ENCODE results near the gene PRSS8.
A peak's percentile ranks its signal among the peaks of the same experiment; 100 is the strongest.

Gene PRSS8

DNA sequence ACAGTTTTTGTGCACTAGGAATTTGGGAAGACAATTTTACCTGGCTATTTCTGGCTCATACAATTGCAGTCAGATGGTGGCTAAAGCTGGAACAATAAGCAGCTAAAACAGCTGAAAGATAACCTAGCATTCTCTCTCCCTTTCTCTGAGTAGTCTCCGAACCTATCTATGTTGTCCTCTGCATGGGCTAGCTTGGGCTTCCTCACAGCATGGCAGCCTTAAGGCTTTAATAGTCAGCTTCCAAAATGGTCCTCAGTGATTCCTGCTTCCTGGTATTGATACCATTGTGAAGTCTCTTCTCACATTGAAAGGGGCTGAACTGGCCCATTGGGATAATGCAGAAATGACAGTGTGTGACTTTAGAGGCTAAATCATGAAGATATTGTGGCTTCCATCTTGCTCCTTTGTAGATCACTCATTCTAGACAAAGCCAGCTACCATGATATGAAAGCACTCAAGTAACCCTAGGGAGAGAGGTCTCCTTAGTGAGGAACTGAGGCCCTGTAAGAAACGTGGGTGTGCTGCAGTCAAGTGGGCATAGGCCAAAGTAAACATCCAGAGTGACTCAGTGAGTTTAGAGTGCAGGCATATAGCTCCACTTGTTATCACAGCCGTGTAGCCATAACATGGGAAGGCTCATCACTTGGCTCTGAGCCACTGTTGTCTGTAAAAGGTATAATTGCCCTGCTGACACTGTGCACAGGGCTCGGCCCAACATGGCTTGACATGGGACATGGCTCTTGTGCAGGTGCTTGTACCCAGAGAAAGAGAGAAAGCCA lies 35.5 kb downstream of the PRSS8 start:
- no peak for DNase-seq

DNA sequence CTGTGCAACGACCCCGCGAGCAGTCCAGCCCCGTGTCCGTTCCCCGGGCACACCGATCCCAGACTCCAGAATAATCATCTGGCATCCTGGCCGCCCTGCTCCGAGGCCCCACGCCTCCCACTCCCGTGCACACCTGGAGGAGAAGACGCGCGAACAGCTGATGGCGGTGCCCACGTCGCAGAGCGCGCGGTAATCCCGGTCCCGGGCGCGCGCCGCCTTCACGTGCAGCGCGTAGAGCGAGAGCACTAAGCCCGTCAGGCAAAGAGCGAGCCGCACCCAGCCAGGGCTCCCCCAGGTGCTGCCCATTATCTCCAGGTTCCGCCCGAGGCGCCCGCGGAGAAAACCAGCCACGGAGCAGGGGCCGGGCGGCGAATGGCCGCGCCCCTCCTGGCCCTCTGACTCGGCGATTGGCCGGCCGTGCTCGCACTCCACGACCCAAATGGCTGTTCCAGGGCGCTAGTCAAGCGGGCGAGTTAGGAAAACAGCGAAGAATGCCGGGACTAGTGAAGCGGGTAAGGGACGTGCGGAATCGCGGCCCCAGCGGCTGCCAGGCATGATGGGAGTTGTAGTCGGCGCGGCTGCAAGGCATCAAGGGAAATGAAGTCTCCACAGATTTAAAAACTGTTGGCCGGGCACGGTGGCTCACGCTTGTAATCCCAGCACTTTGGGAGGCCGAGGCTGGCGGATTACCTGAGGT lies 41.0 kb downstream of the PRSS8 start, which contains the start of gene VKORC1:
Gene VKORC1, minus strand, starts transcription at position 374 of the 697 bp plus-strand sequence. Its CDS starts 68 bp downstream, at position 306.
- DNase-seq, result peak; percentile 98

DNA sequence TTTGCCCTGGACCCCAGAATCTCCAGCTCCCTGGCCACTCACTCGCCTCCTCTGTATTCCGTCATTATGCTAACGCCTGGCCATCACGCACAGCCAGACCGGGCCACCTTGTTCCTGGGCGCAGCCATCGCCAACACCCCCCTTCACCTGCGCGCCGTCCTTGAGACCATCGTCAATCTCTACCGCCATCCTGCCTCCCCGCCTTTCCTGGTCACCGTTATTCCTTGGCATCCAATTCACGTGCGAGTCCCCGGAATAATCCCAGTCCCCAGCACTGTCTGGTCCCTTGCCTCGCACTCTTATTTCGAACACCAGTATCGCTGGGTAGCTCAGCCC lies 41.5 kb downstream of the PRSS8 start:
- DNase-seq, result no peak

DNA sequence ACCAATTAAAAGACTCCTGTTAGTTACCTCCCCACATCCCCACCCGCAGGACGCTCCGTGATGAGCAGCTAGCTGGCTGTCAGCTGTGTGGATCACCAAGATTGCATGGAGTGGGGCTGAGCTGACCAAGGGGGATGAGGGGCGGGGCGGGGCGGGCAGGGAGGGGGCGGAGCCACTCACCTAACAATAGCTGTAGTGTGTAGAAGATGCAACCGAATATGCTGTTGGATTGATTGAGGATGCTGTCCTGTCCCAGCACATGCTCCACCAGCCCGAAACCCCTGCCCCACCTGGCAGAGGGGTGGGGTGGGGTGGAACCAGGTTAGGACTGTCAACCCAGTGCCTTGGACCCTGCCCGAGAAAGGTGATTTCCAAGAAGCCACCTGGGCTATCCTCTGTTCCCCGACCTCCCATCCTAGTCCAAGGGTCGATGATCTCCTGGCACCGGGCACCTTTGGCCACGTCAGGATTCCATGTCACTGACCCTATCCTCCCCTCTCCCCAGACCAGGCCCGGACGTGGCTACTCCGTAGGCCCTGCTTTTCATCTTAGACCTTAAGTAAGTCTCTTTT lies 42.3 kb downstream of the PRSS8 start:
- DNase-seq, result no peak

DNA sequence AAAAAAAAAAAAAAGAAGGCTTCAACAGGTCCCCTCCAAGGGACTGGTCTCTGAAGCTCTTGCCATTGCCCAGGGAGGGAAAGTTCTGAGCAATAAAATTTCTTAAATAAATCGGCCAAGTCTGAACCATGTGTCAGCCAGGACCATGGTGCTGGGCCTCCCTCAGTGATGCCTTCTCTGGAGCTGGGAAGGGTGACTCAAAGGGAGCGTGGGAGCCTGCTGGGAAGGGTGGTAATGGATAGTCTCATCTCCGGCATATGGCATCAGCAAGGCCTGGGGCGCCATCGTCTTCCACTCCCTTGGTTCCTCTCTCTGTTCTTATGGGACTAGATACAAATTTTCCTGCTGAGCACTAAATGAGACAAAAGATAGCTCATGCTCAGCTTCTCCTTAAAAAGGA lies 43.2 kb downstream of the PRSS8 start:
- DNase-seq, result no peak

DNA sequence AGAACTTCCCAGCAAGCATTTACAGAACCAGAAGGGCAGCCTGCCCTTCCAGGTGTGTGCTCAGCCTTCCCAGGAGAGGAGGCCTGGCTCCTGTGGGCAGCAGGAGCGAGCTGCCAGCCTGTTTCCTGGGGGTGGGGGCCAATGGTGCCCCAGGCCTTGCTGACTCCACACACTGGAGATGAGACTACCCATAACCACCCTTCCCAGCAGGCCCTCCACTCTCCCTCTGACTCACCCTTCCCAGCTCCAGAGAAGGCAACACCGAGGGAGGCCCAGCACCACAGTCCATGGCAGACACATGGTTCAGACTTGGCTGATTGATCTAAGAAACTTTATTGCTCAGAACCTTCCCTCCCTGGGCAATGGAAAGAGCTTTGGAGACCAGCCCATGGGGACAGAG lies 45.0 kb downstream of the PRSS8 start:
- DNase-seq, result no peak

DNA sequence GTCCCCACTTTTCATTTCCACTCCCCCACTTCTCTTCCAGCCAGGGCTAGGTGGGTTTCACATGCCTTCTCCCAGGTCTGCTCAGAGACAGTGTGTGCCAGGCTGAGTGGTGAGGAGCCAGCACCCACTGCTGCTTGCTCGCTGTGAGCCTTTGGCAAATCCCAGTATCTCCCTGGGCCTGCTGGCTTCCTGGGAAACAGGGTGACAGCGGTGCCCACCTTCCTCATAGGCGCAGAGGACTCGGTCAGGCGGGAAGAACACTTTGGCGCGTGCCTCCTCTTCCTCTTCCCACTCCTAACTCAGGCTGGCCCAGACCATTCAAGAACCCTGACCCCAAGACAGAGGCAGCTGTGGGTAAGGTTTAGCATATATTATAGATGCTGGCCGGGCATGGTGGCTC lies 46.3 kb downstream of the PRSS8 start:
- no peak for DNase-seq

DNA sequence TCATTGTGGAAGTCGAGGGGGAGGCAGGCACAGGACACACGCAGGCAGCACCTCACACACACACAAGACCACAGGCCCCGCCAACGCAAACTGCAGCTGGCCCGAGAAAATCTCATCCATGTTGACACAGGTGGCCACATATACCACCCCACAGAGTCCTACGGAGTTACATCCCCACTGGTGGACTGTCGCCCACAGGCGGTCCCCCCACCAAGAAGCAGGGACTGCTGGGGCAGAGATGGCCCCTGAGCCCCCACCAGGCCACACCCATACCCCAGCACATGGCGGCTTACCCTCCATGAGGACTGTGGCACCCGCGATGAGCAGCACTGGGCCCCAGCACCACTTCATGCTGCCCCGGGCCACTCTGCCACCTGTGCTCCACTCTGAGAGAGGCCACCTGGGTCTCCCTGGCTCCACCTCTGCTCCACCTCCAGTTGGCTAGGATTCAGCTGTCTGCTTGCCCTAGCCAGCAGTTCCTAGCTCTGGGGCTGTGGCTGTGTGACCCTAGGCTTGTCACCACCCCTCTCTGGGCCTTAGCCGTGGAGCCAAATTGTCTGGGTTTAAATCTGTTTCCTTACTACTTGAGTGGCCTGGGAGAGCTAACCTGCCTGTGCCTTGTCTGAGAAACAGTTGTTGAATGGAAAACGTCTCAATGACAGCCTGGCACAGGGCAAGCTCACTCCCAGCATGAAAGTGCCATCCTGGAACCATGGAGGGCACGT lies 46.9 kb downstream of the PRSS8 start, which contains the start of gene PRSS53:
Gene PRSS53, minus strand, starts transcription at position 485 of the 725 bp plus-strand sequence. Its CDS starts 134 bp downstream, at position 351.
- no peak for DNase-seq

DNA sequence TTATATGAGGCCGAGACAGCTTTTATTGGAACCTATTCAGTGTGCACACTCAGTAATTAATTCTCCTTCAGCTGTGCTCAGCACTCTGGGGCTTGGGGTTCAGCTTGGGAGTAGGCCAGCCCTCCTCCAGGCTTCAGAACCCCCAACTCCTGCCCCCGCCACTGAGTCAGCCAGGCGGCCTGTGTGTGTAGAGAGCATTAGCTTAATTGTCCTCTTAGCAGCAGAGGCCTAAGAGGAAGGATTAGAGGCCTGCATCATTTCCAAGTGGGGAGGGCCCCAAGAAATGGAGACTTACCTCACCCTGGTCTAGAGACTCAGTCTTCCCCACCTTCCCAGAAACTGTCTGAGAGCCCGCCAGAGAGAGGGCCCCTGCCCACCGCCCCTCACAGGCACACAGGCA lies 47.6 kb downstream of the PRSS8 start:
- DNase-seq, result no peak

DNA sequence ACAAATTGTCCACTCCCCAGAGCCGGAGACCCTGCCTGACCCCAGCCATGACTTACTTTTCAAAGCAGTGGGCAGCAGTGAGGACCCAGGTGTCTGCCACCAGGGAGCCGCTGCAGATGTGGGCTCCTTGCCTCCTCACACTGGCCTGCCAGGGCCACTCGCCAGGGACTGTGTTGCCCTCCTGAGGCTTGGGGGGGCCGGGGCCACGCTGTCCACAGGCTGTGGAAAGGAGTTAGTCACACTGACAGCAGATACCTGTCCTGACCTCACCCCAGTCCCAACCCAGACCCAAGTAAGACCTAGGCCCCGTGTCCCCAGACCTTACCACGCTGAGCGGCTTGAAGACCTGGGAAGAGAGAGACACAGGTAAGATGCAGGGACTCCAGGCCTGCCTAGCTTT lies 48.0 kb downstream of the PRSS8 start:
- no peak for DNase-seq

DNA sequence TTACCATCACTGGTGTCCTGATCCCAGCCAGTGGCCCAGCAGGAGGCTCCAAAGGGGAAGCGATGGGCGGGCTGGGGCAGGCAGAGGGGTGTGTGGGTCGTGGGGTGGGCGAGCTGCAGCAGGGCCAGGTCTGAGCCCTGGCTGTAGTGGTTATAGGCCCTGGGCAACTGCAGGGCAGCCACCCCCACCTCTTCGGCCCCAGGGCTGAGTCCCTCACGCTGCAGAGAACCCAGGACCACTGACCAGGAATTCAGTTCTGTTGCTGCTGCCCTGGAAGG lies 49.0 kb downstream of the PRSS8 start:
- no peak for DNase-seq

DNA sequence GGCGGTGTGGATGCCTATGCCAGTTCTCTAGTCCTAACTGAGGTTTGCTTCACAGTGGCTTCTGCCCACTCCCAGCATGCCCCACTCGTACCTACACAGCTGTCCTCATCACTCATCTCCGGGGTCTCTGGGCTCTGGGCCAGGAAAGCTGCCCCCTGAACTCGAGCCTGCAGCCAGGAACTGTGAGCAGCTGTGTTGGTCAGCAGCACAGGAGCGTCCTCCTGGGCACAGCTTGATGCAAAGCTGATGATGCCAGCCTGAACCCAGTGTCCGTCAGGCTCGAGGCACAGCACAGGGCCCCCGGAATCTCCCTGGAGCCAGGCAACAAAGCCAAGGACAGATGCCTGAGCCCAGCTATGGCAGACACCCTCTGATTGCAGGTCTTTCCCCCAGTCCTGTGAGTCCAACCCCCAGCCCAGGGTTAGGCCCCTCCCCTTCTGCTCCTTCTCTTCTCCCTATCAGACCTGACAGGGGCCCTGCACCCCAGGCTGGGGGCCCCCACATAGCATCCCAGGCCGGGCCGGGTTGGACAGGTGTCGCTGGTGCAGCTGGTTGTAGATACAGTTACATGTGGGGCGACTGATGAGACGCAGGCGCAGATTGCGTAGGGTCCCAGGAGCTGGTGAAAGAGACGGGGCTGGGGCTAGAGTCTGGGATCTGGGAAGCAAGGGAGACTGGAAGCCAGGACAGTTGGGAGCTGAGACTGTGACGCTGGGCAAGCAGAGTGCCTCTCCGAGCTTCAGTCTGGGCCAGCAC lies 49.5 kb downstream of the PRSS8 start:
- no peak for DNase-seq

DNA sequence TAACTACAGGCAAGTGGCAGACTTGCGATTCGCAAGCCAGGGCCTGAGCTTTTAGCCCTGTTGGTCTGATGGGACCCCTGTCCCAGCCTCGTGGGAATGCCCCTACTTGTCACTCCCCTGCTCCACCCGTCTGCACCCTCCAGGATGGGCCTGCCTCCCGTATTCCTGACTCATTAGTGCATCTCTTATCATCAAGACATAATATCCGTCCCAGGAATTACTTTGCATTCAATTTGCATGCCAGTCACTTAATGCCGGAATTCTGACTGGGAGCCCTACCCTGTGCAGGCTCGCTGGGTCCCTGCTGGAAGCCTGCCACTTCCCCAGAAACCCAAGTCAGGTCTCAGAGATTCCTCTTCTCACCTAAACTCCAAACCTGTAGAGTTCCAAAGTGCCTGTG lies 50.1 kb downstream of the PRSS8 start:
- DNase-seq, result no peak

DNA sequence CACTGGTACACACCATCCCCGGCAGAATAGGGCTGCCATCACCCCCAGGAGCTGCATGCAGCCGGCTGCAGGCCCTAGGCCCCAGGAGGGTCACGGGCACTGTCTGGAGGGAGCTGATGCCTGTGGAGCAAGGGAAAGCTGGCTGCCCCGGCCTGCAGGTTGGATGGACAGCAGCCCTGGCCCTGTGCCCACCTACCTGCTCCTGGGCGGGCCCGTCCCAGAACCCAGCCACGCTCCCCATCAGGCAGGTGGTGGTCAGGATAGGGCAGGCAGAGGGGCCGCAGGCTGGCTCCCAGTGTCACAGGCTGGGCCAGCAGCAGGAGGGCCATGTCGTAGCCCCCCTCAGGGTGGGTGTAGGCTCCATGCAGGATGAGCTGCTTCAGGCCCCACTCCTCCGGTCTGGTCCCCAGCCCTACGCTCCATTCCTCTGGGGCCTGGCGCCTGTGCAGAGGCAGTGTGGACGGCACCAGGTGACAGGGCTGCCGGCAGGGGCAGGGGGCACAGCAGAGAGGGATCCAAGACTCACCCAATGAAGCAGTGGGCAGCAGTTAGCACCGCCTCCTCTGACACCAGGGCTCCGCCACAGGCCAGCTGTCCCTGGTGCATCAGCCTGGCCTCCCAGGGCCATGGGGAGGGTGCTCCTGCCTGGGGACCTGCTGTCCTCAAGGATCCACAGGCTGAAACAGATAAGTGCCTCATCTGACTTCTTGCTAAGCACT lies 50.8 kb downstream of the PRSS8 start:
- no peak for DNase-seq

DNA sequence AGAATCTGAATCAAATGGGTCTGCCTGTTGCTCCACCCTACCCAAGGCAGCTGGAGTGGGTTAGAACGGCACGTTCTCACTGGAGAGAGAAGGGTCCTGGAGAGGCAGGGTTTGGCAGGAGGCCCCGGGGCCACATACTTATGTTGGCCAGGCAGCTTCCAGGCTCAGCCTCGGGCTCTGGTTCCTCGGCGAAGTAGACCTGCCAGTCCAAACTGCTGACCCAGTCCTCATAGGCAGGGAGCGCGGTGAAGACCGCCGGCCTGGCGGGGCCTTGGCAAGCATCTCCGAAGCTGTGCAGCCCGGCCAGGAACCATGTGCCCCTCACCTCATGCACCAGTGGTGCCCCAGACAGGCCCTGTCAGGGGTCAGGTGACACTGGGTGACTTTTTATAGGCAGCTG lies 51.5 kb downstream of the PRSS8 start:
- no peak for DNase-seq

DNA sequence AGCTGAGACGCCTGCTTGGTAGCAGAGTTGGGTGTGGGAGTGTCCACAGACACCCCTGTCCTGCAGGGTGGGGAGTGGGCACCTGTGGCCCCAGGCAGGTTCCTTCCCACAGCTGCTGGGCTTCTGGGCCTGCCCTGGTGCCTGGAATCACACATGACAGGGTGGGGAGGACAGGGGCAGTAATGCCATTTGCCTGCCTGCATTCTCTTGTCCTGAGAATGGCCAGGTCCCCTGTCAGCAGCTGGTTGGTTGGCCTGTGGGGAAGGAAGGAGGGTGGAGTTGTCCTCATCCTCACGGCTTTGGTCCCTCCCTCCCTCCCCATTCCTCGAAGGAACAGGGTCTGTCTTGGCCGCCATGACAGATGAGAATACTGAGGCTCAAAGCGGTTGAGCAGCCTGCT lies 52.0 kb downstream of the PRSS8 start:
- DNase-seq, result no peak

DNA sequence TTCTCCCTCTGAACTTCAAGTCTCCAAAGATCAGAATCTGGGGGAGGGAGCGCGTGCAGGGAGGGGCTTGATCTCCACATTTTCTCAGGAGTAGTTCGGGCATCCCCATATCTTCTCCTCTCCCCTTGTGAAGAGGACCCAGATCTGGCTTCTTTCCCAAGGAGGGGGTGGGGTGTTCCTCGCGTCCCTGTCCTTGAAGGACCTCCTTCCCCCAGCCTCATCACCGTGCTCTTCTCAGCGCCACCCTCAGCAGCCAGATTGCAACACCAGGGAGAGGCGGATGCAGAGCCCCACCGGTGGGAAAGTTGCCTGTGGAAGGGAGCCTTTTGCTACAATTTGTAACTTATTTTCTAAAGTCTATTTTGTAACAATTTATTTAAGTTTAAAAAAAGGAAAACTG lies 52.4 kb downstream of the PRSS8 start:
- DNase-seq, result no peak

DNA sequence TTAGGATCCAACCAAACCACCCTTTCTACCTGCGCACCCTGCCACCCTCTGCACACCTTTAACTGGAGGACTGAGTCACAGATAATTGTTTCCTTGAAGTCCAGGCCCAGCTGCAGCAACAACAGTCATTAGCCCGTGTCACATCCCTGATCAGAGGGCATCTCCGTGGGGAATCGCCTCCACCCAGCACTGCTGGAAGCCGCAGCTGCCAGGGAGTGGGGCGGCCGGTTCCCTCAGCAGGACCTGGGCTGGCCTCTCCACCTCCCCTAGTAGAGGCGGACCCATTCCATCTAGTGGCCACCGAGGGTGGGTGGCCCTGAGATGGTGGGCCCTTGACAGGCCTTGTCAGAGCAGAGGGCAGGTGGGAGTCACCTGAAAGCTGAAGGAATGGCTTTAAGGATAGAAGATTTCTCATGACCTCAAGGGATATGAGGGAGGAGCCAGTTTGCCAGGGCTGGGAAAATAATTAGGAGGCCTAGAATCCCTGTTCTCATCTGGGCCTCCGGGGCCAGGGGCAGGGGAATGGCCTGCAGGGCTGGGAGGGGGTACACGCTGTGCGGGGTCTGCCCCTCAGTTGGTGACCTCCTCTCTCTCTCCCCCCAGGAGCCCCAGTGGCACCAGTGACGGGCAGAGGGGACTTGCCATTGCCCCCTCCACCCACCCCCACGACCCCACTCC lies 53.0 kb downstream of the PRSS8 start:
- DNase-seq, result no peak

Measured in DMS 273 treated with DMSO at 0.1 percent for 48 hours (cell line).